Activated naive CD8-positive, alpha-beta T cell treated with anti-CD3 and anti-CD28 coated beads for 36 hours (primary cell): ENCODE results near the gene C13orf42. TPM values are rescaled to one million over a fixed set of nuclear protein-coding genes. Genes with fewer than 3 reads are reported as not detected.

ENCODE experiments used
- DNase-seq: peaks from one replicate; pipeline ENCODE4 v3.0.0; 2021
- H3K27ac Mint-ChIP-seq: one replicate; pipeline ENCODE4 v1.8.0; 2022; ENCODE audit warnings: mild to moderate bottlenecking, moderate library complexity, mixed read lengths
- H3K27me3 Mint-ChIP-seq: one replicate; pipeline ENCODE4 v1.8.0; 2022; ENCODE audit warnings: mild to moderate bottlenecking, mixed read lengths
- H3K36me3 Mint-ChIP-seq: one replicate; pipeline ENCODE4 v1.8.0; 2021; ENCODE audit warnings: mild to moderate bottlenecking, mixed read lengths
- H3K4me1 Mint-ChIP-seq: one replicate; pipeline ENCODE4 v1.8.0; 2021; ENCODE audit warnings: mixed read lengths
- H3K4me3 Mint-ChIP-seq: one replicate; pipeline ENCODE4 v1.8.0; 2022; ENCODE audit warnings: mild to moderate bottlenecking, moderate library complexity, mixed read lengths
- H3K9me3 Mint-ChIP-seq: one replicate; pipeline ENCODE4 v1.8.0; 2022; ENCODE audit warnings: mixed read lengths
- total RNA-seq, 2 experiments: library from RNA; stranded (reverse); gene quantifications; one replicate each; pipeline ENCODE4 v1.2.3, GENCODE V29; 2021

Gene C13orf42
- not detected for total RNA-seq

GRCh38 chr13:51111174-51111573 is at the start of gene C13orf42:
TSS of gene C13orf42 (minus strand) at chr13:51111274. CDS start at chr13:51111209, 65 bp downstream.
- H3K9me3 Mint-ChIP-seq = no peaks in the 10 kb centered on the region
- no peaks in the 10 kb centered on the region for H3K4me1 Mint-ChIP-seq
- H3K36me3 Mint-ChIP-seq = no peaks in the 10 kb centered on the region
- H3K27ac Mint-ChIP-seq = no peak within 1 kb of the TSS
- no peak within 1 kb of the TSS for H3K4me3 Mint-ChIP-seq
- peaks cover 4% of the 10 kb centered on the region for H3K27me3 Mint-ChIP-seq
- DNase-seq = no peak

DNA sequence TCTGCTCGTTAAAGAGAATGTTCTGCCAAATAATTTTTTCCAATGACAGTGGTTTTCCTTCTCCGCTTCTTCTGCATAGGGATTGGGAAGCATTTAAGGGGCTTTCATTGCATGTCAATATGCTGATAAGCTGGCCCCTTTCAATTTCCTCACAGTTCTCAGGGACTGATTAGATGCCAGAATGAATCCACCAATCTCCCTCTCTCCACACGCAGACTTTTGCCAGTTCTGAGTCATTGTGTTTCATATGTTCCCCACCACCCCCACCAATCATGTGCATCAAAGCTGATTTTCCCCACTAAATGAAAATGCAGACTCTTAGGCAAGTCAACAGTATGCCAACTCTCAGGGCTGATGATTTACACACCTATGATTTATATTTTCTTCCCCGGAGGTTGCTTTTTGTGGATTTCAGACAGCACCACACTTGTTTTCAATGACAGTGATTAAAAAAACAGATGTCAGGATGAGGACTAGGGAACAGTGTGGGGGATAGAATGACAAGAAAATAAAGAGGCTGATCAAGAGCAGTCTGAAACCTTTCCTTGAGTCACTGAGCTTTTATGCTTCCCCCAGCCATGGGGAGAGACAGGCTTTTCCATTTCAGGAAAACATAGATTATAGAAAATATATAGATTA is 47.9 kb upstream of the C13orf42 start:
- Mint-ChIP-seq H3K9me3 (no peaks in the 10 kb centered on the region), H3K4me1 (peaks cover 10% of the 10 kb centered on the region), H3K27ac (no peak overlapping the region), H3K36me3 (no peaks in the 10 kb centered on the region), H3K4me3 (no peak overlapping the region), H3K27me3 (peaks cover 14% of the 10 kb centered on the region)
- peak; percentile 4 for DNase-seq

DNA sequence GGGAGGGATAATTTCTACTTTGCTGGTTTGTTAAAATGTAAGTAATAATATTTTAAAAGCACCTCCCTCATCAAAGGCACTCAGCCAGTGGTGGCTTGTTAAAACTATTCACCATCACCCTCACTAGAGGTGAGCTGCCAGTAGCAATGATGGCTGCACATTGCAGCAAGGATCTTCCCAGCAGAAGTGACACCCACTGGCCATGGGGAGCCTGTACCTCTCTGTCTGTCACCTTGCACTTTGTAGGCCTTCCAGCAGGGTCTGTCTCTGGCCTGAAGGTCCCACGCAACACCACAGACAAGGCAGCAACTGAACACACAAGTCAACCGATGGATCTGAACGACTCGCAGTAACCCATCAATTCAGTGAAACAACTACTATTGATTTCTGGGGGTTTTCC is 47.3 kb upstream of the C13orf42 start:
- DNase-seq = no peak
- H3K36me3 Mint-ChIP-seq = no peaks in the 10 kb centered on the region
- H3K9me3 Mint-ChIP-seq = no peaks in the 10 kb centered on the region
- H3K4me1 Mint-ChIP-seq = peaks cover 11% of the 10 kb centered on the region
- no peak overlapping the region for H3K27ac Mint-ChIP-seq
- H3K27me3 Mint-ChIP-seq = peaks cover 16% of the 10 kb centered on the region
- H3K4me3 Mint-ChIP-seq = no peak overlapping the region

DNA sequence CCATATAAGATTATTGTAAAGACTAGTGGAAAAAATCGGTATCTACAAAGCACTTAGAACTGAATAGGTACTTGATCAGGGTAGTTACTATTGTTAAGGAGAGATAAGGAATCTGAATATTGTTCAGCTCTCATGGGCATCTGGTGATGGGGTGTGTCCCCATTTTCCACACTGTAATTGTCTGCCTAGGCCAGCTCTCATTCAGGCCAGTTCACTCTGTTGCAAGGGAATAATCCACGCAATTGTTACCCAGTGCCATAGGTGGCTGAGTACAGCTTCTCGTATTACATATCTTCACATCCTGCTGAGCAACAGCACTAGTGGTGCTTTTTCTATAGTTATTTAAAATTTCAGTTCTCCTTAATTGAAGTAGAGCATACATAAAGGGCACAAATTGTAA is 45.6 kb upstream of the C13orf42 start:
- DNase-seq = no peak
- Mint-ChIP-seq H3K4me3 (no peak overlapping the region), H3K4me1 (peaks cover 11% of the 10 kb centered on the region), H3K27me3 (peaks cover 16% of the 10 kb centered on the region), H3K27ac (no peak overlapping the region), H3K36me3 (no peaks in the 10 kb centered on the region), H3K9me3 (no peaks in the 10 kb centered on the region)

DNA sequence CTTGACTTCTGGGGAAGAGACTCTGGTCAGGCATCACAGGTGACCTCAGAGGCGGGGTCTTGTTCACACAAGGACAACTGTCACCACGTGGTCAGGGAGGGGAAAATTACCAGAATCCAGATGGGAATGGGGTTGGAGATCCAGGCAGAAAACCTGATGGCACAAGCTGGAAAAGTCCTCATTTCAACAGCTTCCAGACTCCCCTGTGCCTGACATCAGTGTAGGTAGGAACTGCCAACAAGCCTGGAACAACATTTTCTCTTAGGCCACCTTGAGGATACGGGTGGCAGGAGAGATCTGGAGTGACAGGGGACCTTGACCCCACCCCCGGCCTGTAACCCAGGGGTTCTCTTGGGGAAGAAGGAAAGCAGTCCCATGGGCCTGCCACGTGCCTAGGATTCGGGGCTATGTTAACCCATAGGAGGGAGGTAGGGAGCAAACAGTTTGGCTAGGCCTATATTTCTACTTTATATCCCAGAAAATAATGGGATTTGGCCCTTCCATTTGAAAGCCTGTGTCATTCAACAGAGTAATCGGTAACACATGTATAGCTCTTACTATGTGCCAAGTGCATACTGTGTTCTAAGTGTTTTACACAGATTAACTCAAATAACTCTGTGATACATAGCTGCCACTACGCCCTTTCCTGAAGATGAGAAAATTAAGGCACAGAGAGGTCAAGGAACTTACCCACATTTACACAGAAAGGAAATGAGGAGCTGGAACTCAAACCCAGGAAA is 44.9 kb upstream of the C13orf42 start:
- Mint-ChIP-seq H3K4me1 (peaks cover 11% of the 10 kb centered on the region), H3K27me3 (peaks cover 16% of the 10 kb centered on the region), H3K36me3 (no peaks in the 10 kb centered on the region), H3K9me3 (no peaks in the 10 kb centered on the region), H3K4me3 (no peak overlapping the region), H3K27ac (no peak overlapping the region)
- DNase-seq = no peak

DNA sequence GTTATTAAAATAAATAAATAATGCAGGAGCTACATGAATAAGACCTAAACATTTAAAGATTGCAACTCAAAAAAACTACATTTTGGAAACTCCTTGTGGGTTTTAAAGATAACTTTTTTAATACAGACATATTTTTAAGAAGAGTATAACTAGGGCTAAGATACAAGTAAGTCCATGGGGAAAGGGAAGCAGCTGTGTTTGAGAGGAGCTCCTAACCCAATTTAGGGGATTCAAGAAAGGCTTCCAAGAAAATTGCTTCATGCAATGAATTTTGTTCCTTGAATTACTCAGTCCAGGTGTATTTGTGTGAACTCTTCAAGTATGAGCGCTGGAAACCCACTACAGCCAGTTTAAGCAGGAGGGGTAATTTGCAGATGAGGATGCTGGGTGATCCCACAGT is 44.1 kb upstream of the C13orf42 start:
- no peak overlapping the region for H3K4me3 Mint-ChIP-seq
- no peak for DNase-seq
- H3K36me3 Mint-ChIP-seq = no peaks in the 10 kb centered on the region
- H3K9me3 Mint-ChIP-seq = no peaks in the 10 kb centered on the region
- H3K4me1 Mint-ChIP-seq = peaks cover 11% of the 10 kb centered on the region
- H3K27me3 Mint-ChIP-seq = peaks cover 16% of the 10 kb centered on the region
- no peak overlapping the region for H3K27ac Mint-ChIP-seq

- DNase-seq = peak; percentile 5
- Mint-ChIP-seq H3K4me3 (no peak overlapping the region), H3K9me3 (no peaks in the 10 kb centered on the region), H3K36me3 (no peaks in the 10 kb centered on the region), H3K4me1 (peaks cover 10% of the 10 kb centered on the region), H3K27ac (no peak overlapping the region), H3K27me3 (peaks cover 16% of the 10 kb centered on the region)
These were observed 43.0 kb upstream of the C13orf42 start for GRCh38 chr13:51154029-51154555.

DNA sequence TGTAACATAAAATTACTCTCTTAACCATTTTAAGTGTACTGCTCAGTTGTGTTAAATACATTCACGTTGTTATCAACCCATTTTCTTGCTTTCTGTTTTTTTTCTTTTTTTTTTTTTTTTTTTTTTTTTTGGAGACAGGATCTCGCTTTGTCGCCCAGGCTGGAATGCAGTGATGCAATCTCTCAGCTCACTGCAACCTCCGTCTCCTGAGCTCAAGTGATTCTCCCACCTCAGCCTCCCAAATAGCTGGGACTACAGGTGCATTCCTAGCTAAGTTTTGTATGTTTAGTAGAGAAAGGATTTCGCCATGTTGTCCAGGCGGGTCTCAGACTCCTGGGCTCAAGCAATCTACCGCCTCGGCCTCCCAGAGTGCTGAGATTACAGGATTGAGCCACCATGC is 42.5 kb upstream of the C13orf42 start:
- Mint-ChIP-seq H3K4me1 (peaks cover 7% of the 10 kb centered on the region), H3K27ac (no peak overlapping the region), H3K27me3 (peaks cover 16% of the 10 kb centered on the region), H3K4me3 (no peak overlapping the region), H3K36me3 (no peaks in the 10 kb centered on the region), H3K9me3 (no peaks in the 10 kb centered on the region)
- DNase-seq = no peak

DNA sequence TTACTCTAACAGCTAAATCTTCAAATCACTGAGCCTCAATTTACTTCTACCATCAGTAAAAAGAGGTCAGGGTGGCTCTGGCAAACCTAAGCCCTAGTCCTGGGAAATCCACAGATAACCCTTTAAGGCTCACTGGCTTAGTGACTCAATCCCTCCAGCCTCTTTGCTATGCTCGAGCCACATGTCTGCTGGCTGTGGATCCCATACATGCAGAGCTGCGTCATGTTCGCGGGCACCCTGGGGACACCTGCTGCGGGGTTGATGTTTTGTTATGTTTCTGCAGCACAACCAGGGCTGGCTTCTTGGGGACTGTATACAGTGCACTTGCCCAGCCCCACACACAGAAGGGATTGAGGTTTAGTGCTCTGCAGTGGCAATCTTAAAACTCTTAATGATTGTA is 41.6 kb upstream of the C13orf42 start:
- Mint-ChIP-seq H3K36me3 (no peaks in the 10 kb centered on the region), H3K27me3 (peaks cover 15% of the 10 kb centered on the region), H3K27ac (no peak overlapping the region), H3K4me3 (no peak overlapping the region), H3K4me1 (peaks cover 7% of the 10 kb centered on the region), H3K9me3 (no peaks in the 10 kb centered on the region)
- DNase-seq = no peak

GRCh38 chr13:51151463-51151862 is 40.4 kb upstream of the C13orf42 start:
- no peak for DNase-seq
- peaks cover 13% of the 10 kb centered on the region for H3K27me3 Mint-ChIP-seq
- no peaks in the 10 kb centered on the region for H3K9me3 Mint-ChIP-seq
- peaks cover 7% of the 10 kb centered on the region for H3K4me1 Mint-ChIP-seq
- no peaks in the 10 kb centered on the region for H3K36me3 Mint-ChIP-seq
- no peak overlapping the region for H3K27ac Mint-ChIP-seq
- H3K4me3 Mint-ChIP-seq = no peak overlapping the region

GRCh38 chr13:51148952-51149573 is 38.0 kb upstream of the C13orf42 start:
- peaks cover 2% of the 10 kb centered on the region for H3K9me3 Mint-ChIP-seq
- peaks cover 7% of the 10 kb centered on the region for H3K27me3 Mint-ChIP-seq
- H3K27ac Mint-ChIP-seq = no peak overlapping the region
- DNase-seq = no peak
- no peak overlapping the region for H3K4me3 Mint-ChIP-seq
- no peaks in the 10 kb centered on the region for H3K36me3 Mint-ChIP-seq
- H3K4me1 Mint-ChIP-seq = peaks cover 2% of the 10 kb centered on the region

DNA sequence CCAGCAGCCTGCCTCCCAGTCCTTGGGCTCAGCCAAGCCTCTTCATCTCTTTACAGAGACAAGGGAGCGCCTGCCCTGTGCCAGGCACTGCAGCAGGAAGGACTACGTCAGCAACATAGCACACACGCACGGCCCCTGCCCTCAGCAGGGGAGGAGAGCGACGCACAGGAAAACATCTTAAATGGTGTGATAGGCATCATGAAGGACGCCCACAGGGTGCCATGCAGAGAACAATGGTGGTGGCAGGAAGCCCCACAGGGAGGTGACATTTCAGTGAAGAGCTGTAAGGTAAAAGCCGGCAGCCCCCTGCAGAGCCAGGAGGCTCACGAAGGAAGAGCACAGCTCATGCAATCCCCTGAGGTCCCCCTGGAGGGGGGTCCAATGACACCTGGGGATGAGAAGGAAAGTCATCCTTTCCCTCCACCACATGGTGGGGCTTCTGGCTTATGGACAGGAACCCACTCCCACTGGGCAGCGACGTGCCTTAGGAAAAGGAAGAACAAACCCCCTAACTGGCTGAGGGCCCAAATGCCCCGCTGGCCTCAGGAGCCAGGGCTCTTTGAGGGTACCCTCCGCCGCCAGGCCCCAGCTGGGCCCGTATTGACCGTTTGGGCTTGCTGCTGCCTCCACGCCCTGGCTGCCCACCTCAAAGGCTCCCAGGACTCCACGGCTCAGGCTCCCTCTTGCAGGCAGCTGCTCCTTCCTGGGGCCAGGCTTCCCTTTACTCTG is 37.3 kb upstream of the C13orf42 start:
- Mint-ChIP-seq H3K27me3 (peaks cover 4% of the 10 kb centered on the region), H3K36me3 (no peaks in the 10 kb centered on the region), H3K4me1 (no peaks in the 10 kb centered on the region), H3K4me3 (no peak overlapping the region), H3K9me3 (peaks cover 2% of the 10 kb centered on the region), H3K27ac (no peak overlapping the region)
- no peak for DNase-seq

DNA sequence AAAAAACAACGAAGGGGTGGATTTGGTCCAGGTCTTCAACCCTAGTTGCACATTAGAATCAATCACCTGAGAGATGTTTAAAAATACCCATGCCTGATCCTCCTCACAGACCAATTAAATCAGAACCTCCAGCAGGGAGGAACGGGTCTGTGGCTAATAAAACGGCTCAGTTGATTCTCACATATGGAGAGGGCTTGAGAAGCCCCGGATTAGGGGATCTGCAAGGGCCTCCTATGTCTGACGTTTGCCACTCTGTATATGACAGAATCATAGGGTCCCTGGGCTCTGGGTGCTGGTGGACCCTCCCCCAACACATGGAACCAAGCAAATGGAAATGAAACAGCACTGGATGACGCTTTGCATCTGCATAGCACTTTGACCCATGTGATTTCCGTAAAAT is 36.7 kb upstream of the C13orf42 start:
- Mint-ChIP-seq H3K36me3 (no peaks in the 10 kb centered on the region), H3K27me3 (peaks cover 4% of the 10 kb centered on the region), H3K27ac (no peak overlapping the region), H3K4me1 (no peaks in the 10 kb centered on the region), H3K4me3 (no peak overlapping the region), H3K9me3 (peaks cover 2% of the 10 kb centered on the region)
- DNase-seq = no peak

DNA sequence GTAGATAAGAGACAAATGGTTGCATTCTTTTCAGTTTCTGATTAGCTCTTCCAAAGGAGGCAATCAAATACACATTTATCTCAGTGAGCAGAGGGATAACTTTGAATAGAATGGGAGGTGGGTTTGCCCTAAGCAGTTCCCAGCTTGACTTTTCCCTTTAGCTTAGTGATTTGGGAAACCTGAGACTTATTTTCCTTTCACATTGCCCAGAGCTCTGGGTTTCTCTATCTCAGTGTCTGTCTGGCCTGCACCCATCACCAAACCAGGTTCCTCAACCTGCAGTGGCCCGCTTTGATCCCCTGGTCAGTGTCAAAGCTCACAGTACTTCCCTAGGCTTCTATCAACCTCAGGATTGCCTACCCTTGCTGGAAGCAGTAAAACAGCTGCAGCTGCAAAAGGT is 35.6 kb upstream of the C13orf42 start:
- Mint-ChIP-seq H3K4me3 (no peak overlapping the region), H3K27me3 (peaks cover 4% of the 10 kb centered on the region), H3K36me3 (no peaks in the 10 kb centered on the region), H3K9me3 (peaks cover 2% of the 10 kb centered on the region), H3K4me1 (no peaks in the 10 kb centered on the region), H3K27ac (no peak overlapping the region)
- no peak for DNase-seq

- Mint-ChIP-seq H3K27ac (no peak overlapping the region), H3K9me3 (no peaks in the 10 kb centered on the region), H3K4me1 (no peaks in the 10 kb centered on the region), H3K4me3 (no peak overlapping the region), H3K36me3 (no peaks in the 10 kb centered on the region), H3K27me3 (peaks cover 7% of the 10 kb centered on the region)
- DNase-seq = no peak
These were observed 26.2 kb upstream of the C13orf42 start for GRCh38 chr13:51137250-51137649.
